Esophagus muscularis mucosa (tissue), 4 donors: ENCODE data around the gene ERCC2. TPM values are rescaled to one million over a fixed set of nuclear protein-coding genes. Genes with fewer than 3 reads are reported as not detected.
"Not testable (repeated sequence)": the region's sequence is repeated elsewhere in the genome, so short reads cannot be mapped to it uniquely, and the experiment has no call there.

Experiments used
- DNase-seq: peaks from one replicate; pipeline ENCODE4 v3.0.0-alpha.2; 2017; ENCODE audit errors: extremely low spot score
- H3K27ac ChIP-seq, 4 donors: fragments of 200-600 bp; sonication (generic); replicated peaks in 1 of 4; 1 replicate in 3 of 4; 2 replicates in 1 of 4; pipeline ENCODE4 v1.5.1; 2016 to 2019; ENCODE audit warnings: mild to moderate bottlenecking in 1 of 4
- H3K27me3 ChIP-seq, 4 donors: fragments of 200-600 bp; sonication (generic); one replicate each; pipeline versions ENCODE4 v1.5.1 to v1.6.0; 2016 to 2019
- H3K36me3 ChIP-seq, 4 donors: fragments of 200-600 bp; sonication (generic); one replicate each; pipeline ENCODE4 v1.5.1; 2016 to 2019
- H3K4me1 ChIP-seq, 4 donors: fragments of 200-600 bp; sonication (generic); one replicate each; pipeline ENCODE4 v1.5.1; 2016 to 2019
- H3K4me3 ChIP-seq, 4 donors: fragments of 200-600 bp; sonication (generic); 1 replicate in 2 of 4; 2 replicates in 2 of 4; pipeline ENCODE4 v1.5.1; 2016 to 2019; ENCODE audit warnings: mild to moderate bottlenecking in 4 of 4, moderate library complexity in 1 of 4
- H3K9me3 ChIP-seq, 4 donors: fragments of 200-600 bp; sonication (generic); 1 replicate in 3 of 4; 2 replicates in 1 of 4; pipeline ENCODE4 v1.5.1; 2016 to 2019
- EP300 ChIP-seq: sonication (generic); formaldehyde crosslinking; IDR thresholded peaks from one replicate; pipeline ENCODE4 v1.6.1; 2017; ENCODE audit warnings: antibody characterized with exemption
- POLR2A ChIP-seq: fragments of 450-650 bp; IDR thresholded peaks from one replicate; pipeline ENCODE4 v1.6.1; 2017; ENCODE audit warnings: antibody characterized with exemption, moderate library complexity, mild to moderate bottlenecking, low read depth
- POLR2AphosphoS5 ChIP-seq, 2 donors: sonication (generic); formaldehyde crosslinking; IDR thresholded peaks; one replicate each; pipeline ENCODE4 v1.6.1; 2017; ENCODE audit warnings: antibody characterized with exemption in 2 of 2
- WGBS: methylation state at CpG from one replicate; pipeline ENCODE4 v1.1.5; 2018; 5-methylcytosine and 5-hydroxymethylcytosine counted together
- intact Hi-C: fragments of 100-400 bp; cut with DNase I; formaldehyde crosslinking; loops from one replicate; pipeline ENCODE4 v1.15.1; 2023
- total RNA-seq, 4 donors: library from RNA; depleted of rRNA; stranded (reverse); fragments of >200 nt; gene quantifications; one replicate each; pipeline versions ENCODE4 v1.1.0 to v1.2.1, GENCODE V29; 2016
- TF ChIP-seq, protein P1 (sequence below), 3 experiments: fragments of 200-600 bp in 2 of 3; fragments of 450-650 bp in 1 of 3; sonication (generic) in 2 of 3; IDR thresholded peaks; one replicate each; pipeline ENCODE4 v1.5.1; 2017 to 2019; ENCODE audit warnings: antibody characterized with exemption in 3 of 3, mild to moderate bottlenecking in 2 of 3, moderate library complexity in 1 of 3

Gene ERCC2
- total RNA-seq, 4 donors from 2014 or later = 6.5 to 16.6 (median 11.4) TPM

GRCh38 chr19:45408830-45409556, 38.6 kb upstream of the ERCC2 start:
- 85% methylated on average over 15 of the region's 15 CpGs for WGBS
- TF ChIP-seq POLR2AphosphoS5 (IDR thresholded peaks at IDR 0.05) (no peak), EP300 (no peak), POLR2A (no peak)
- TF ChIP-seq, protein P1, sequence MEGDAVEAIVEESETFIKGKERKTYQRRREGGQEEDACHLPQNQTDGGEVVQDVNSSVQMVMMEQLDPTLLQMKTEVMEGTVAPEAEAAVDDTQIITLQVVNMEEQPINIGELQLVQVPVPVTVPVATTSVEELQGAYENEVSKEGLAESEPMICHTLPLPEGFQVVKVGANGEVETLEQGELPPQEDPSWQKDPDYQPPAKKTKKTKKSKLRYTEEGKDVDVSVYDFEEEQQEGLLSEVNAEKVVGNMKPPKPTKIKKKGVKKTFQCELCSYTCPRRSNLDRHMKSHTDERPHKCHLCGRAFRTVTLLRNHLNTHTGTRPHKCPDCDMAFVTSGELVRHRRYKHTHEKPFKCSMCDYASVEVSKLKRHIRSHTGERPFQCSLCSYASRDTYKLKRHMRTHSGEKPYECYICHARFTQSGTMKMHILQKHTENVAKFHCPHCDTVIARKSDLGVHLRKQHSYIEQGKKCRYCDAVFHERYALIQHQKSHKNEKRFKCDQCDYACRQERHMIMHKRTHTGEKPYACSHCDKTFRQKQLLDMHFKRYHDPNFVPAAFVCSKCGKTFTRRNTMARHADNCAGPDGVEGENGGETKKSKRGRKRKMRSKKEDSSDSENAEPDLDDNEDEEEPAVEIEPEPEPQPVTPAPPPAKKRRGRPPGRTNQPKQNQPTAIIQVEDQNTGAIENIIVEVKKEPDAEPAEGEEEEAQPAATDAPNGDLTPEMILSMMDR (IDR thresholded peaks at IDR 0.05) = no peak
- DNase-seq = no peak
- Histone ChIP-seq H3K27ac (no peak overlapping the region), H3K9me3 (no peaks in the 10 kb centered on the region), H3K36me3 (peaks cover 12 to 37% (median 21%) of the 10 kb centered on the region in 4 donors), H3K4me1 (peaks cover 15 to 33% (median 28%) of the 10 kb centered on the region in 4 donors), H3K4me3 (no peak overlapping the region), H3K27me3 (peaks cover 0 to 12% (median 7%) of the 10 kb centered on the region in 4 donors)
- intact Hi-C loops = no loop called here

DNA sequence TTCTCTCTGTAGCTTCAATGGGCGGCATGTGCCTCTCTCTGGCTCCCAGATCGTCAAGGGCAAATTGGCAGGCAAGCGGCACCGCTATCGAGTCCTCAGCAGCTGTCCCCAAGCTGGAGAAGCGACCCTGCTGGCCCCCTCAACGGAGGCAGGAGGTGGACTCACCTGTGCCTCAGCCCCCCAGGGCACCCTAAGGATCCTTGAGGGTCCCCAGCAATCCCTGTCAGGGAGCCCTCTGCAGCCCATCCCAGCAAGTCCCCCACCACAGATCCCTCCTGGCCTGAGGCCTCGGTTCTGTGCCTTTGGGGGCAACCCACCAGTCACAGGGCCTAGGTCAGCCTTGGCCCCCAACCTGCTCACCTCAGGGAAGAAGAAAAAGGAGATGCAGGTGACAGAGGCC, 37.7 kb upstream of the ERCC2 start:
- H3K4me1 ChIP-seq = peaks cover 21 to 40% (median 36%) of the 10 kb centered on the region in 4 donors
- H3K4me3 ChIP-seq = no peak overlapping the region
- 88% methylated on average over 7 of the region's 8 CpGs for WGBS
- peaks cover 0 to 21% (median 9%) of the 10 kb centered on the region in 4 donors for H3K27me3 ChIP-seq
- H3K36me3 ChIP-seq = peaks cover 3 to 29% (median 12%) of the 10 kb centered on the region in 4 donors
- H3K9me3 ChIP-seq = no peaks in the 10 kb centered on the region
- intact Hi-C loops = no loop called here
- TF ChIP-seq POLR2A = no peak
- TF ChIP-seq, protein P1 (IDR thresholded peaks at IDR 0.05) = no peak
- no peak for TF ChIP-seq POLR2AphosphoS5 (IDR thresholded peaks at IDR 0.05)
- TF ChIP-seq EP300 = no peak
- DNase-seq = no peak
- H3K27ac ChIP-seq = no peak overlapping the region

GRCh38 chr19:45407585-45407984, 37.2 kb upstream of the ERCC2 start:
- Histone ChIP-seq H3K27me3 (peaks cover 0 to 21% (median 9%) of the 10 kb centered on the region in 4 donors), H3K4me1 (peaks cover 25 to 45% (median 40%) of the 10 kb centered on the region in 4 donors), H3K36me3 (peaks cover 0 to 23% (median 7%) of the 10 kb centered on the region in 4 donors)
- intact Hi-C loops, H3K27ac ChIP-seq, H3K4me3 ChIP-seq, DNase-seq, H3K9me3 ChIP-seq: not testable (repeated sequence)
- WGBS = 79% methylated on average over 5 of the region's 5 CpGs

GRCh38 chr19:45407091-45407375, 36.7 kb upstream of the ERCC2 start:
- peaks cover 0 to 18% (median 3%) of the 10 kb centered on the region in 4 donors for H3K36me3 ChIP-seq
- intact Hi-C loops = no loop called here
- TF ChIP-seq POLR2AphosphoS5 (IDR thresholded peaks at IDR 0.05) (no peak), EP300 (no peak), POLR2A (no peak)
- TF ChIP-seq, protein P1 (IDR thresholded peaks at IDR 0.05) = no peak
- peaks cover 0 to 21% (median 10%) of the 10 kb centered on the region in 4 donors for H3K27me3 ChIP-seq
- peaks cover 28 to 50% (median 45%) of the 10 kb centered on the region in 4 donors for H3K4me1 ChIP-seq
- H3K27ac ChIP-seq = peak overlapping the region in 1 of 4 donors; percentile 92
- DNase-seq = no peak
- H3K9me3 ChIP-seq = no peaks in the 10 kb centered on the region
- peak overlapping the region; percentile 57 to 72 (median 68) for H3K4me3 ChIP-seq
- 7% methylated on average over 10 of the region's 10 CpGs for WGBS

DNA sequence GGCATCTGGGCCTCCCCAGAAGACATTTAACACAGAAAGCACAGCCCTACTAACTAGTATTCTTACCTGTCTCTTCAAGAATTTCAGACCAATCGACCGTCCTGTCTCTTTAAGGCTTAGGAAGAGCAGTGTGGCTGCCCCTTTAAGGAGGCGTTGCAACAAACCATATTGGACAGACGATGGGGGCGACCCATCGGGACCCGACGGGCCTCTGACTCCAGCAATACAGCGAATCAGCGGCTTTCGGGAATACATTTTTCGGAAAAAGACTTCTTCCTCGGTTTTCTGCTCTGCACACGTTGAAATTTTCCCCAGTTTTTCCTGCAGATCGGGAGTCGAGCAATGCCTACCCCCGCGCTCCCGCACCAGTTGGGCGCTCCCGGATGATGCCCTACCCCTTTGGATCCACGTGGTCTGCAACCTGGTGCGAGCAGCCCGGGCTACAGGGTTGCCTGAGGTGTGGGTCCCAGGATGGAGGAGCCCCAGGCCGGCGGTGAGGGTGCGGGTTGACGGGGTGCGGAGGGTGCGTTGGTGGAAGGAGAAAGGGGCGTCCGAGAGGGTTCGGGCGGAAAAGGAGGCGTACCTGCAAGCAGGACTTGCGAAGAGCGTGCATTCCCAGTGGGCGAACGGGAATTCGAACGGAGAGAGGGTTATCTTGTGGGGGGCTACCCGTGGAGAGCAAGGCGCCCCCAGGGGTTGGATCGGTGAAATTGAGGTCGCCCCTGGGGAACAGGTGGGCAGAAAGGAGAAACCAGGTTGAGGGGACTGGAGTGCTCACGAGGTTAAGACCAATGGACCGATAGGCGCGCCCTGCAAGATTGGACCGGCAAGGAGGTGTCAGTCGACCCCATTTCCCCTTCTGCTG, 36.1 kb upstream of the ERCC2 start, which contains the start of gene POLR1G:
TSS of gene POLR1G (plus strand) at position 419 of the 865 bp plus-strand sequence. CDS start at position 472, 53 bp downstream.
- TF ChIP-seq, protein P1 (IDR thresholded peaks at IDR 0.05) = peak in 1 of 3 experiments; percentile 50
- TF ChIP-seq POLR2A (no peak), POLR2AphosphoS5 (IDR thresholded peaks at IDR 0.05) (peak; percentile 54 to 57), EP300 (no peak)
- Histone ChIP-seq H3K27ac (peak within 1 kb of the TSS; percentile 85 to 93 (median 92)), H3K27me3 (peaks cover 0 to 21% (median 10%) of the 10 kb centered on the region in 4 donors), H3K4me3 (peak within 1 kb of the TSS; percentile 57 to 72 (median 68)), H3K9me3 (no peaks in the 10 kb centered on the region), H3K4me1 (peaks cover 31 to 50% (median 45%) of the 10 kb centered on the region in 4 donors), H3K36me3 (peaks cover 0 to 12% (median 2%) of the 10 kb centered on the region in 4 donors)
- under 1% methylated on average over 40 of the region's 51 CpGs for WGBS
- intact Hi-C loops = no loop called here
- peak; percentile 95 for DNase-seq
